ENCODE results near the gene EFHD2.
"Not testable (repeated sequence)": the region's sequence is repeated elsewhere in the genome, so short reads cannot be mapped to it uniquely, and the experiment has no call there.

Gene EFHD2

DNA sequence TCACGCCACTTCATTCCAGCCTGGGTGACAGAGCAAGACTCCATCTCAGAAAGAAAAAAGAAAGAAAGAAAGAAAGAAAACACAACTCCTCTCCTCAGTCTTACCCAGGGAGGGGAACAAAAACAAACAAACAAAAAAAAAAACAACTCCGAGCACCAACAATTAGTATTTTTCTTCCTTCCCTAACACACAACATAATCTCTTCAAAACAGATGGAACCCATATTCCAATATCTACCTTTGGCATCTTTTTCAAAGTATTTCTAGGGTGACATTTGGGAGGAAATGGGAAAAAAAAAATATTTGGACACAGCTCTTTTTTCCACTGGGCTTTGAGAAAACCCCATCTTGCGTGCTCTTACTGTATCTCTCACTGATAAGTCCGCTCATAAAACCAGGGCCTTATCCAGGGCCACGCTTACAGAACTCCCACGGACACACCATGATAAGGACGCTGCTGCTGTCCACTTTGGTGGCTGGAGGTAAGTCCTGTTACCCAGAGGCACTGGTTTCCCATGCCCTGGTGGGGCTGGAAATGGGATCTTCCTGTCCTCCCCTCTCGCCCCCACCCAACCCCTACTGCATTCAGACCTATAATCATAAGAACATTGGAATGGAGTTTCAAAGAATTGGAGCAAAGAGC is 46.7 kb downstream of the EFHD2 start, which contains the start of gene CELA2A:
Gene CELA2A (plus strand): TSS at position 420 of the 642 bp plus-strand sequence. CDS start 22 bp downstream, at position 442.
- DNase-seq, result no peak
- TF ChIP-seq, protein P1, sequence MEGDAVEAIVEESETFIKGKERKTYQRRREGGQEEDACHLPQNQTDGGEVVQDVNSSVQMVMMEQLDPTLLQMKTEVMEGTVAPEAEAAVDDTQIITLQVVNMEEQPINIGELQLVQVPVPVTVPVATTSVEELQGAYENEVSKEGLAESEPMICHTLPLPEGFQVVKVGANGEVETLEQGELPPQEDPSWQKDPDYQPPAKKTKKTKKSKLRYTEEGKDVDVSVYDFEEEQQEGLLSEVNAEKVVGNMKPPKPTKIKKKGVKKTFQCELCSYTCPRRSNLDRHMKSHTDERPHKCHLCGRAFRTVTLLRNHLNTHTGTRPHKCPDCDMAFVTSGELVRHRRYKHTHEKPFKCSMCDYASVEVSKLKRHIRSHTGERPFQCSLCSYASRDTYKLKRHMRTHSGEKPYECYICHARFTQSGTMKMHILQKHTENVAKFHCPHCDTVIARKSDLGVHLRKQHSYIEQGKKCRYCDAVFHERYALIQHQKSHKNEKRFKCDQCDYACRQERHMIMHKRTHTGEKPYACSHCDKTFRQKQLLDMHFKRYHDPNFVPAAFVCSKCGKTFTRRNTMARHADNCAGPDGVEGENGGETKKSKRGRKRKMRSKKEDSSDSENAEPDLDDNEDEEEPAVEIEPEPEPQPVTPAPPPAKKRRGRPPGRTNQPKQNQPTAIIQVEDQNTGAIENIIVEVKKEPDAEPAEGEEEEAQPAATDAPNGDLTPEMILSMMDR (IDR thresholded peaks at IDR 0.05; ENCODE audit: low read depth, low read length, missing control alignments), result no peak
- no peaks in the 10 kb centered on the region for H3K36me3 ChIP-seq (replicated peaks)
- H3K27me3 ChIP-seq (replicated peaks), result no peaks in the 10 kb centered on the region
- in situ Hi-C loops (cut with HindIII; ENCODE audit: low pct_ligation_motif_present, low sequenced_read_pairs), result no loop called here
- no peak within 1 kb of the TSS for H3K4me3 ChIP-seq (ENCODE audit: low read depth, low read length)
- no peak within 1 kb of the TSS for H3K27ac ChIP-seq

DNA sequence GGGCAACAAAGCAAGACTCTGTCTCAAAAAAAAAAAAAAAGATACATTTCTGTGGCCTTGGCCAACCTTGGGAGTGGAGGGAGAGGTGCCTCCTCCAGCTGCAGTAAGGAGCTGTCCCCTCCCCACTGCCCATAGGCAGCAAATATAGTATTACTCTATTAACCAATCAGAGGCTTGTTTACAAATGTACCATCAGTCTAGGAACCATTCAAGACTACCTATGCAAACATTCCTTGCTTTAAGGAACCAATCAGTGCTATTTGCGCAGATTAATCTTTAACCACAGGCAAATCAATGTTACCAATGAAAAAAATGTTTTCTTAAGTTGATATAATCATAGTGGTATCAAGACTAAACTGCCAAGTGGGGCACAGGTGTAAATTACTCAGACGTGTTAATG is 47.9 kb downstream of the EFHD2 start:
- no peaks in the 10 kb centered on the region for H3K27me3 ChIP-seq (replicated peaks)
- TF ChIP-seq, protein P1 (IDR thresholded peaks at IDR 0.05; ENCODE audit: low read depth, low read length, missing control alignments), result no peak
- DNase-seq, result no peak
- H3K36me3 ChIP-seq (replicated peaks), result no peaks in the 10 kb centered on the region
- in situ Hi-C loops (cut with HindIII; ENCODE audit: low pct_ligation_motif_present, low sequenced_read_pairs), result no loop called here
- no peak overlapping the region for H3K4me3 ChIP-seq (ENCODE audit: low read depth, low read length)
- H3K27ac ChIP-seq, result no peak overlapping the region

DNA sequence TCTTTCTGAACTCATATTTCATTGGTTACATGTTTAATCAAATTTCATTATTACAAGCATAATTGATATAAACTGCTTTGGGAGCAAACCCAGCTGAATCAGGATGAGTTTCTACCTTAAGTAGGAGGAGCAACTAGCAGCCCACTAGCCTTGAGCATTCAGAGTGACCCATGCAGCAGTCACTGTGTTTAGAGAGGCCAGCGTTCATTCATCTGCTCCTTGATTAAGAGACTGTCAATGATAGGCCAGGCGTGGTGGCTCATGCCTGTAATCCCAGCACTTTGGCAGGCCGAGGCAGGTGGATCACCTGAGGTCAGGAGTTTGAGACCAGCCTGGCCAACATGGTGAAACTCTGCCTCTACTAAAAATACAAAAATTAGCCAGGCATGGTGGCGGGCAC is 48.7 kb downstream of the EFHD2 start:
- H3K27me3 ChIP-seq (replicated peaks); H3K36me3 ChIP-seq (replicated peaks); H3K27ac ChIP-seq; DNase-seq; in situ Hi-C loops (cut with HindIII; ENCODE audit: low pct_ligation_motif_present, low sequenced_read_pairs); H3K4me3 ChIP-seq (ENCODE audit: low read depth, low read length): not testable (repeated sequence)

DNA sequence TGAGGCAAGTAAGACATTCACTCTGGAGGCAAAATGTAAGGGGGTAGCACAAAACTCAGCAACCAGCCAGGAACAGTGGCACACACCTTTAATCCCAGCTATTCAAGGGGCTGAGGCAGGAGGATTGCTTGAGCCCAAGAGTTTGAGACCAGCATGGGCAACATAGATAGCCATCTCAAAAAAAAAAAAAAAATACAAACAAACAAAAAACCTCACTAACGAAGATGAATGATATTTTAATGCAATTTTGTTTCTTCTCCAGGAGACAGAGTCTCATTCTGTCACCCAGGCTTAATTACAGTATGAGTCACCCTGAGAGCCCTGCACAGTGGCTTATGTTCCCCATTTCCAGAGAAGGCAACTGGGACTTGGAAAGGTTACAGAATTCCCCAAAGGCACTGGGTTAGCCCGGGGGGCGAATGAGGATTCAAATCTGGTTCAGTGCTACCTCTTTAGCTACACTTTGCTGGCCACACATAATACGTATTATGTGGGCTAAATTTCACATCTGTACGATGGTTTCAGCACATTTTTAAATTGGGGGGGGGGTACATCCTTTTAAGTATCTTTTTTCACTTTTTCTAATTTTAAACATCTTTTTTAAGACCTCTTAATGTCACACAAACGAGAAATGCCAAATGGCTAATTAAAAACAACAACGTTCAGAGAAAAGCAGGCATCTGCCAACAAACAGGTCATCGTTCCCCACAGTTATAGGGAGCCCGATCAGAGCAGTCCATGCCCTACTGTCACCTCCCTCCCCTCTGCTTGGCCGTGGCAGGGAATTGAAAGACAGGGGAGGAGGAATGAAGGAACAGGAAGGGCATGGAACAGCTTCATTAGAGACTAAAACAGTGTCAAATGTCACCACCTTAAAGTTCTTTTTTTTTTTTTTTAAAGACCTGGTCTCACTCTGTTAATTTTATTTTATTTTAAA is 50.4 kb downstream of the EFHD2 start:
- TF ChIP-seq, protein P1 (IDR thresholded peaks at IDR 0.05; ENCODE audit: low read depth, low read length, missing control alignments), result no peak
- H3K4me3 ChIP-seq (ENCODE audit: low read depth, low read length), result no peak overlapping the region
- H3K36me3 ChIP-seq (replicated peaks), result no peaks in the 10 kb centered on the region
- H3K27me3 ChIP-seq (replicated peaks), result no peaks in the 10 kb centered on the region
- in situ Hi-C loops (cut with HindIII; ENCODE audit: low pct_ligation_motif_present, low sequenced_read_pairs), result no loop called here
- DNase-seq, result no peak
- H3K27ac ChIP-seq, result no peak overlapping the region

DNA sequence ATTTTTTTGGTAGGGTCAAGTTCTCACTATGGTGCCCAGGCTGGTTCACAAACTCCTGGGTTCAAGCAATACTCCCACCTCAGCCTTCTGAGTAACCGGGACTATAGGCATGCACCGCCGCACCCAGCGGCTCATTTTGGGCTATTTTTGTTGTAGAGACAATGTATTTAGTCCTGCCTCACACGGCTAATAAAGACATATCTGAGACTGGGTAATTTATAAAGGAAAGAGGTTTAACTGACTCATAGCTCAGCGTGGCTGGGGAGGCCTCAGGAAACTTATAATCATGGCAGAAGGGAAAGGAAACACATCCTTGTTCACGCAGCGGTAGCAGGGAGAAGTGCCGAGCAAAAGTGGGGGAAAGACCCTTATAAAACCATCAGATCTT is 51.0 kb downstream of the EFHD2 start:
- Histone ChIP-seq H3K27ac (no peak overlapping the region), H3K27me3 (replicated peaks) (no peaks in the 10 kb centered on the region), H3K36me3 (replicated peaks) (no peaks in the 10 kb centered on the region), H3K4me3 (ENCODE audit: low read depth, low read length) (no peak overlapping the region)
- no peak for DNase-seq
- in situ Hi-C loops (cut with HindIII; ENCODE audit: low pct_ligation_motif_present, low sequenced_read_pairs), result no loop called here
- TF ChIP-seq, protein P1 (IDR thresholded peaks at IDR 0.05; ENCODE audit: low read depth, low read length, missing control alignments), result no peak

DNA sequence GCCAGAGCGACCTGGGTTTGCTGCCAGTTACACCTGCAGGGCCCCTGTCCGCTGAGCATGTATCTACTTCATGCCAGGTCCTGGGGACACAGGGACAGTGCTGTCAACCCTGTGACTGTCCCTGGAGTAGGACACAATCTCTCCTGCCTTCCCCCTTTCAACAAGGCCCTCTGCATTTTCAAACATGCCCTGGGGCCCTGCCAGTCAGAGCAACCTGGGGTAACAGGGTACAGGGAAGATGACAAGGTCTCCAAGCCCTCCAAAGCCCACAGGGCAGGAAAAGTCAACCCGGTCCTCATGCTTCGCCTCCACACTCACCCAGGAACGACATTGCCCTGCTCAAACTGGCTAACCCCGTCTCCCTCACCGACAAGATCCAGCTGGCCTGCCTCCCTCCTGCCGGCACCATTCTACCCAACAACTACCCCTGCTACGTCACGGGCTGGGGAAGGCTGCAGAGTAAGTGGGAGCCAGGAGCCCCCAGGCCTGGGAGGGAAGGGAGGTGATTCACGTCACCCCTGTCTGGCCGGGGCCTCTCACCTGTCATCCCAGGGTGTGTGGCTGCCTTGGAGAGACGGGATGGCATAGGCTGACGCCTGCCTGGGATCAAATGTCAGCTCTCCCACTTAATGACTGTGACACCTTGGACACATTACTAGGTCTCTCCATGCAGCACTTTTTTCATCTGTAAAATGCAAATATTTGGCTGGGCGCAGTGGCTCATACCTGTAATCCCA is 53.5 kb downstream of the EFHD2 start:
- H3K36me3 ChIP-seq (replicated peaks); in situ Hi-C loops (cut with HindIII; ENCODE audit: low pct_ligation_motif_present, low sequenced_read_pairs); H3K27me3 ChIP-seq (replicated peaks); H3K4me3 ChIP-seq (ENCODE audit: low read depth, low read length); H3K27ac ChIP-seq; DNase-seq: not testable (repeated sequence)

DNA sequence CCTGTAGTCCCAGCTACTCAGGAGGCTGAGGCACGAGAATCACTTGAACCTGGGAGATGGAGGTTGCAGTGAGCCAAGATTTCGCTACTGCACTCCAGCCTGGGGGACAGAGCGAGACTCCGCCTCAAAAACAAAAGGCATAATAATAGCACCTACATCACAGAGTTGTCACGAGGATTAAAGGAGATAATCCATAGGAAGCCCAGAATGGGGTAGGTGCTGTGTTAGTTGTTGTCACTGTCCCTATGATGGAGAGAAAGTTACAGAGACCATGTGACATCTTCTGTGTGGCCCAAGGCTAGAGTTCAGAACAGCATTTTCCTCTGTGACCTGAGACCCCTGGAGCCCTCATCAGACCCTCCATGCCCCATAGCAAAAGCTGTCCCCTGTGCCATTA is 54.2 kb downstream of the EFHD2 start:
- H3K4me3 ChIP-seq (ENCODE audit: low read depth, low read length); H3K27ac ChIP-seq; H3K27me3 ChIP-seq (replicated peaks); H3K36me3 ChIP-seq (replicated peaks); in situ Hi-C loops (cut with HindIII; ENCODE audit: low pct_ligation_motif_present, low sequenced_read_pairs); DNase-seq: not testable (repeated sequence)

Data from brain microvascular endothelial cell (primary cell).